ENCODE data around the gene TSPAN33.
A peak's percentile ranks its signal among the peaks of the same experiment; 100 is the strongest.

TSPAN33 gene

DNA sequence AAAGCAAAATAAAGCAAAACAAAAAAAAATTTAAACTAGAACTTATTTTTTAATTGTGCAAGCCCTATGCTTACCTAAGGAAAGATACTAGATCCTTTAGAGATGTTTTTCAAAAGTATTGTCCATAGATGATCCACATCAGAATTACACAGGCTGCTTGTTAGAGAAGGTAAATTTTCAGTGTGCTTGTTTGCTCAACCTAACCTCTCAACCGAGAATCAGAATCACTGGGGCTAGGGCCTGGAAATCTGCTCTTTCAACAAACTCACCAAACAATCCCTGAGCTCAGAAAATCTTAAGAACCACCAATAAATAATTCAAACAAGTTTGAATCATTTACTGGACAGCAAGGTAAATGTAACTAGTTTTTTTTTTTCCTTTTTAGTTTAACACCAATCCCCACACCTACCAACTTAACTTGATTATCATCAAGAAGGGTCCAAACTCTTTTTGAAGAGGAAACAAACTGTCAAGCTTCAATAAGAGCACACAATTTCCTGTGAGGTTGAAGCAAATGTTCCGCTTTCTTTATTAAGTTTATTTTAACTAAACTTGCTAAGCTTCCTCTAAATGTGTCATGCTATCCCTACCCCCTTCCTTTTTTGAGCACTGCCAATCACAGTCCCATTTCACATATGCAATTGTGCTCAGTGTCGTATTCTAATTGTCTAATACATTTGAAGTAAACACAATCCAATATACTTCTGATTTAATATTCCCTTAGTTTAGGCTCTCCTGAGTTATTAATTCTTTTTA is 7.4 kb upstream of the TSPAN33 start:
- DNase-seq, result no peak

- DNase-seq, result no peak
Measured at GRCh38 chr7:129143724-129144094, 798 bp upstream of the TSPAN33 start.

DNA sequence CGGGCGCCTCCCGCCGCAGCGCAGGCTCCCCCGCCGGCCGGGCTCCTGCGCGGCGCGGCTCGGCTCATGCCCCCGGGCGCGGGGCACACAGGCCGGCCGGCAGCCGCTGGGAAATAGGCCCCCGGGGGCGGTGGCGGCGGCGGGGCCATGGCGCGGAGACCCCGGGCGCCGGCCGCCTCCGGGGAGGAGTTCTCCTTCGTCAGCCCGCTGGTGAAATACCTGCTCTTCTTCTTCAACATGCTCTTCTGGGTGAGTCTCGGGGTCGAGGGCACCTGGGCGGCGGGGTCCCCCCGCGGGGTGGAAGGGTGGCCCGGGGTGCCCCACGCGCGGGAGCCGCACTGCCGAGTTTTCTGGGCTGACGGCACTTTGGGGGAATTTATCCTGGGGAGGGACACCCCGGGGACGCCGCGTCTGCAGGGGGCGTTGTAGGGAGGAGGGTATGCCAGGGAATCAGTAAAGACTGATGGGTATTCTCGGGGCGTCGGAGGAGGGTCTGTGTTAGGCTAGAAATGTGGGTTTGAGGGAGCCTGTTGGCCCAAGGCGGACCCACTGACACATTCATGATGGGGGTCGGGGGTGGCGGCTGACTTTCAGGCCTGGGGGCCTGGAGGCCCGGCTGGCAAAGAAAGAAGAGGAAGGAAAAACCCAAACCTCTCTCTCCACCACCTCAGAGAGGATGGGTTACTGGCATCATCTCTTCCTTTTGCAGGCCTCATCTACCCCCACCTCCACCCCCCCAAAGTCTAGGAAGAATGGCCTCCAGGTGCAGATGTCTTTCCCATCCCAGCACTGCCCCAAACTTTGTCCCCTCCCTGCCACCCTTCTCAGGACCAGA is 544 bp downstream of the TSPAN33 start:
- no peak for DNase-seq

- DNase-seq, result no peak
Measured at GRCh38 chr7:129146237-129146979, 1.9 kb downstream of the TSPAN33 start.

GRCh38 chr7:129147731-129148130 is 3.2 kb downstream of the TSPAN33 start:
- no peak for DNase-seq

DNA sequence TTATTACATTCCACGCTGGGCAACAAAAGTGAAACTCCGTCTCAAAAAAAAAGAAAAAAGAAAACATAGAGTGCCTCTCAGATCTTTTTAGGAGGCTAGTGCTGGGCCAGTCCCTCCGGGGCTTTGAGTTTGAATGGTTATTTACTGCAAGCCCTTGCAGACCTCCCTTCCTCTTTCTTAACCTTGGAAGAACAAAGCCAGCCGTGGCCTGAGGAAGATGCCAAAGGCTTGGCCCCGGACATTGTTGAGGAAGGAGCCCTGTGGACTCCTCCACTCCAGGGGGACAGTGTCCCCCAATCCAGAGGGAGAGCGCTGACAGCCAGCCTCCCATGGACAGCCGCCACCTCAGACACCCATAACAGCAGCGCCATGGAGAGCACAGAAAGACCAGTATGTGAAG is 5.0 kb downstream of the TSPAN33 start:
- no peak for DNase-seq

- DNase-seq, result no peak
Measured at GRCh38 chr7:129150199-129150996, 5.9 kb downstream of the TSPAN33 start.

GRCh38 chr7:129157651-129158050 is 13.1 kb downstream of the TSPAN33 start:
- no peak for DNase-seq

DNA sequence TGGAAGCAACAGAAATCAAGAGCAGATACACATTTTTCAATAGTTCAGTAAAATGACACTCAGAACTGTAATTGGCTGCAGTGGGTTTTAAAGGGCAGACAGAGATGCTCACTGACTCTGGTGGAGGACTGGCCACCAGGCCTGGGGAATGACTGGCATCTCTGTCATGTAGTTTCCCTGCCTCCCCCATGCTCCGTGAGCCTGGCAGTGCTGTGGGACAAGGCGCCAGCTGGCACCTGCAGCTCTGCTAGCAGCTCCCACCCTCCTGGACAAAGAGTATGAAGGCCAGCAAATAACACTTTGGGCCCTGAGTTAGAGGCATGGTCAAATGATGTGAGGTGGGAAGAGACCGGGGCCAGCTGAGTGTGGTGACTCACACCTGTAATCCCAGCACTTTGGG is 15.0 kb downstream of the TSPAN33 start:
- DNase-seq, result no peak

DNA sequence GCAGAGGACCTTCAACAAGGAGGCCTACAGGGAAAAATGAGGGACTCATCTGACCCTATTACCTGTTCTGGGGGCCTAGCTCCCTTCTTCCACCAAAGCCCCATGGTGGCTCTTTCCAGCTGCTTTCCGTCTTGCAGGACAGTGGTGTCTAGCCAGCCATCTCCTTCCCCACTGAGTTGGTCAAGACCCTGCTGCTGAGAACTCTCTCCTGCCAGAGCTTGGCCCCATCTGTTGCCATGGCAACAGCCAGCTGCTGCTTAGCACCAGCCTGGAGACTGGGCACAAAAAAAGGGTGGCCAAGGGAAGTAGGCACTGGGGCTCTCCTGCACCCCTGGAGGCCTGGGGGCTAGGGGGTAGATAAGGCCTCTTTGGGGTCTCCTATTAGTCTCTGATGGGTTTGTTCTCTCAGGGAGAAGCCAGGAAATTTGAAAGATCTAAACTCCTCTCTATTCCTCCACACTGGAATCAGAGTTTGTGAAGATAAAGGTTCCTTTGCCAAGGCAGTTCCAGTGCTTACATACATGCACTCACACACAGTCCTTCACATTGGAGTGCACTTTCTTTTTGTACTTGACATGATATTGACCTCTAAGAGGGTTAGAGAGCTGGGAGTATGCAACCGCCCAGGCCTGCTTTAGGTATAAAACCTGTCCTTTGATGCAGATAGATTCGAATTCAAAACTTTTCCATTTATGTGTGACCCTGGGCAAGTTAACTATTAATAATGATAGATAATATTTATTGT is 15.8 kb downstream of the TSPAN33 start:
- no peak for DNase-seq

- no peak for DNase-seq
Measured at GRCh38 chr7:129161524-129162225, 17.2 kb downstream of the TSPAN33 start.

GRCh38 chr7:129162732-129163131 is 18.2 kb downstream of the TSPAN33 start:
- no peak for DNase-seq

GRCh38 chr7:129163875-129164544 is 19.5 kb downstream of the TSPAN33 start:
- DNase-seq, result peak in 1 of 2 experiments; percentile 25

- no peak for DNase-seq
Measured at GRCh38 chr7:129166745-129167144, 22.2 kb downstream of the TSPAN33 start.

- DNase-seq, result no peak
Measured at GRCh38 chr7:129167817-129168216, 23.3 kb downstream of the TSPAN33 start.

GRCh38 chr7:129168231-129169021 is 23.9 kb downstream of the TSPAN33 start:
- DNase-seq, result no peak

- no peak for DNase-seq
Measured at GRCh38 chr7:129169171-129169671, 24.7 kb downstream of the TSPAN33 start.

GRCh38 chr7:129169686-129170440 is 25.4 kb downstream of the TSPAN33 start:
- no peak for DNase-seq
